K562 (cell line): Measurements from ENCODE around the gene RTP5. TPM values are rescaled to one million over a fixed set of nuclear protein-coding genes. Genes with fewer than 3 reads are reported as not detected.

Source experiments
- ATAC-seq: fragments of 200-7000 bp; cut with Tn5 transposase; 3 replicates; pipeline ENCODE4 v1.9.1; 2020; ENCODE audit warnings: moderate library complexity
- BruUV-seq: library from RNA; stranded (reverse); fragments of 400-500 nt; replicated peaks from 2 replicates; lab custom pipeline; 2021; lab: Mats Ljungman, UMichigan
- CTCF ChIA-PET: fragments of 300-600 bp; formaldehyde crosslinking; extraction: SDS; loops from one replicate; lab custom pipeline; 2021; ENCODE audit warnings: low intra/inter-chr PET ratio; lab: Yijun Ruan, JAX
- POLR2A ChIA-PET: fragments of 300-600, 350-650 bp; sonication (Branson Sonifier 250); formaldehyde crosslinking; extraction: SDS; loops from one replicate; lab custom pipeline; 2021; ENCODE audit warnings: antibody characterized with exemption, inconsistent platforms; lab: Yijun Ruan, JAX
- DNase-seq, 4 experiments: peaks; one replicate each; pipeline versions ENCODE4 v3.0.0 to v3.0.0-alpha.2; 2011 to 2018; ENCODE audit warnings: low spot score in 3 of 4, mixed read lengths in 3 of 4; ENCODE audit errors: extremely low read depth in 1 of 4
- FAIRE-seq: peaks from 2 replicates; lab custom pipeline; 2011; peaks lifted over from hg19 to GRCh38; lab: Jason Lieb, UNC
- H2AFZ ChIP-seq: 2 replicates; pipeline ENCODE4 v1.6.0; 2011; ENCODE audit warnings: low read depth, low read length, control low read depth, inconsistent platforms
- H3K27ac ChIP-seq: fragments of 200-600 bp; 3 replicates; pipeline ENCODE4 v1.8.0; 2011; ENCODE audit warnings: low read depth, mild to moderate bottlenecking, control low read depth, inconsistent platforms, low read length, moderate library complexity, mixed read lengths; ENCODE audit errors: extremely low read depth
- H3K27me3 ChIP-seq, 2 experiments: fragments of 300-600 bp in 1 of 2; 2 replicates in 1 of 2; 3 replicates in 1 of 2; pipeline versions ENCODE4 v1.6.0 to v1.8.0; 2011; ENCODE audit warnings: inconsistent platforms in 2 of 2, low read length in 2 of 2, mild to moderate bottlenecking in 1 of 2, mixed read lengths in 1 of 2, moderate library complexity in 1 of 2; ENCODE audit not compliant: control insufficient read depth in 2 of 2, insufficient read depth in 2 of 2
- H3K36me3 ChIP-seq: fragments of 300-600 bp; 3 replicates; pipeline ENCODE4 v1.8.0; 2011; ENCODE audit warnings: mild to moderate bottlenecking, low read length, inconsistent platforms; ENCODE audit not compliant: control insufficient read depth, insufficient read depth
- H3K4me1 ChIP-seq, 2 experiments: fragments of 200-600 bp in 1 of 2; replicated peaks in 1 of 2; 2 replicates in 1 of 2; 3 replicates in 1 of 2; pipeline versions ENCODE4 v1.5.1 to v1.8.0; 2011; ENCODE audit warnings: inconsistent platforms in 2 of 2, low read length in 2 of 2, mild to moderate bottlenecking in 1 of 2, mixed read lengths in 1 of 2, moderate library complexity in 1 of 2; ENCODE audit not compliant: control insufficient read depth in 2 of 2, insufficient read depth in 2 of 2
- H3K4me2 ChIP-seq: 2 replicates; pipeline ENCODE4 v1.6.1; 2011; ENCODE audit warnings: low read length, control low read depth, inconsistent platforms, mixed read lengths; ENCODE audit not compliant: insufficient read depth
- H3K4me3 ChIP-seq: fragments of 200-600 bp; sonication (generic), shearing (Covaris generic); 2 replicates; pipeline ENCODE4 v1.5.1; 2016; ENCODE audit warnings: control low read depth, inconsistent platforms
- H3K79me2 ChIP-seq: fragments of 200-600 bp; 3 replicates; pipeline ENCODE4 v1.8.0; 2011; ENCODE audit warnings: low read length, inconsistent platforms; ENCODE audit not compliant: control insufficient read depth, insufficient read depth
- H3K9ac ChIP-seq, 2 experiments: 2 replicates each; pipeline versions ENCODE4 v1.6.0 to v1.6.1; 2011; ENCODE audit warnings: low read depth in 2 of 2, low read length in 2 of 2, control low read depth in 1 of 2, inconsistent platforms in 1 of 2, mild to moderate bottlenecking in 1 of 2, mixed read lengths in 1 of 2; ENCODE audit not compliant: insufficient read depth in 1 of 2
- H3K9me1 ChIP-seq: one replicate; pipeline ENCODE4 v1.6.0; 2011; ENCODE audit warnings: inconsistent platforms, mild to moderate bottlenecking, low read length, moderate library complexity; ENCODE audit not compliant: control insufficient read depth, insufficient read depth
- H3K9me3 ChIP-seq: replicated peaks from 2 replicates; pipeline ENCODE4 v1.5.1; 2011; ENCODE audit warnings: low read depth, low read length, inconsistent platforms; ENCODE audit not compliant: control insufficient read depth, insufficient read depth
- H4K20me1 ChIP-seq: replicated peaks from 2 replicates; pipeline ENCODE4 v1.6.1; 2011; ENCODE audit warnings: low read length, inconsistent platforms, mixed read lengths; ENCODE audit not compliant: control insufficient read depth, insufficient read depth
- MAZ ChIP-seq, 2 experiments: fragments of 450-650 bp in 1 of 2; sonication (generic) in 1 of 2; formaldehyde crosslinking; IDR thresholded peaks in 1 of 2; conservative IDR thresholded peaks in 1 of 2; 2 replicates each; pipeline versions ENCODE4 v1.4.0 to v1.5.0; 2020; ENCODE audit warnings: mild to moderate bottlenecking in 1 of 2, missing genetic modification reagents in 1 of 2
- PBX2 ChIP-seq, 2 experiments: IDR thresholded peaks in 1 of 2; conservative IDR thresholded peaks in 1 of 2; 2 replicates each; pipeline ENCODE4 v1.6.1; 2016; ENCODE audit warnings: low read depth in 2 of 2, mild to moderate bottlenecking in 1 of 2, missing compliant biosample characterization in 1 of 2, missing genetic modification characterization in 1 of 2, moderate library complexity in 1 of 2
- TEAD1 ChIP-seq, 2 experiments: fragments of 450-650 bp in 1 of 2; sonication (generic) in 1 of 2; formaldehyde crosslinking; IDR thresholded peaks; 2 replicates each; pipeline versions ENCODE4 v1.4.0 to v1.8.0; 2020 to 2022; ENCODE audit warnings: mild to moderate bottlenecking in 2 of 2, missing genetic modification reagents in 1 of 2
- ZBTB1 ChIP-seq: sonication (generic); formaldehyde crosslinking; IDR thresholded peaks from 2 replicates; pipeline ENCODE4 v1.8.1; 2023; ENCODE audit warnings: missing genetic modification reagents, low read depth, mild to moderate bottlenecking, borderline replicate concordance
- WGBS: fragments of 100-300 bp; shearing (Covaris generic); methylation state at CpG from one replicate; pipeline ENCODE4 v1.1.6; 2016; ENCODE audit warnings: low coverage, mixed read lengths; ENCODE audit not compliant: insufficient coverage; ENCODE audit errors: missing lambda C conversion rate; 5-methylcytosine and 5-hydroxymethylcytosine counted together
- in situ Hi-C: fragments of 300-500 bp; cut with MboI; formaldehyde crosslinking; loops from 4 replicates; pipeline ENCODE4 v1.15.0; 2018; ENCODE audit warnings: inconsistent platforms, mixed read lengths
- intact Hi-C: fragments of 100-400 bp; cut with micrococcal nuclease; formaldehyde crosslinking; loops from 2 replicates; pipeline ENCODE4 v1.14.2; 2022
- polyA plus RNA-seq, 8 experiments: library from polyadenylated mRNA; depleted of rRNA in 4 of 8; stranded (reverse) in 5 of 8; unstranded in 3 of 8; fragments of >200 nt; fragmentation: Nextera tagmentation in 2 of 8; fragmentation: Illumina TruSeq in 1 of 8; extraction: Ambion mirVana in 2 of 8; extraction: Trizol in 1 of 8; gene quantifications; 2 replicates each; pipeline versions ENCODE4 v1.2.1 to v1.2.3, GENCODE V29; 2011 to 2014; ENCODE audit warnings: inconsistent platforms in 1 of 8, missing spikeins in 1 of 8
- total RNA-seq, 7 experiments: library from RNA; depleted of rRNA in 6 of 7; stranded (reverse); fragments of >200 nt in 6 of 7; fragmentation: Illumina TruSeq in 2 of 7; extraction: Trizol in 2 of 7; gene quantifications; 2 replicates each; pipeline versions ENCODE4 v1.2.1 to v1.2.3, GENCODE V29; 2011 to 2021; ENCODE audit warnings: low replicate concordance in 1 of 7

The RTP5 gene
- total and polyA plus RNA-seq, 9 of the 15 experiments (the other 6 are each of a cell fraction or from before 2014, with no cell fraction given) = not detected

- H3K9me1 ChIP-seq = peaks cover 4% of the 10 kb centered on the region
- ATAC-seq (no peak), DNase-seq (no peak), FAIRE-seq (no peak)
- H3K79me2 ChIP-seq = no peaks in the 10 kb centered on the region
- ChIA-PET CTCF (no interaction called here), POLR2A (no interaction called here)
- no peaks in the 10 kb centered on the region; the same call in 1 of the 2 replicates for H4K20me1 ChIP-seq
- TF ChIP-seq ZBTB1 (no peak), MAZ (CRISPR knock-in tag; conservative IDR thresholded peaks at IDR 0.05 in 1 of 2, IDR thresholded peaks at IDR 0.05 in 1 of 2) (no peak), PBX2 (CRISPR knock-in tag; IDR thresholded peaks at IDR 0.05; ENCODE audit: low read depth) (no peak), PBX2 (tag; conservative IDR thresholded peaks at IDR 0.05; ENCODE audit: low read depth) (no peak), TEAD1 (CRISPR knock-in tag; IDR thresholded peaks at IDR 0.05) (no peak)
- no peak overlapping the region for H2AFZ ChIP-seq
- intact Hi-C loops = no loop called here
- H3K4me3 ChIP-seq = no peak overlapping the region
- no peak overlapping the region for H3K4me2 ChIP-seq
- no peaks in the 10 kb centered on the region; a peak in 1 of 5 replicates for H3K27me3 ChIP-seq
- H3K36me3 ChIP-seq = no peaks in the 10 kb centered on the region
- no peak overlapping the region for H3K27ac ChIP-seq
- in situ Hi-C loops = no loop called here
- 86% methylated on average over 7 of the region's 29 CpGs for WGBS
- no peaks in the 10 kb centered on the region for H3K9me3 ChIP-seq
- peaks cover 14 to 37% of the 10 kb centered on the region in 2 experiments for H3K4me1 ChIP-seq
- no peak overlapping the region for H3K9ac ChIP-seq
- no TSS peak for BruUV-seq
Measured at GRCh38 chr2:241890524-241891235, 21.2 kb downstream of the RTP5 start.
